HG03354 (cell line): ENCODE data around the gene FCRL5.
A peak's percentile ranks its signal among the peaks of the same experiment; 100 is the strongest.
"Not testable (repeated sequence)": the region's sequence is repeated elsewhere in the genome, so short reads cannot be mapped to it uniquely, and the experiment has no call there.

Source experiments
- ATAC-seq: cut with Tn5 transposase; IDR thresholded peaks from one replicate; pipeline ENCODE4 v1.9.1; 2021; ENCODE audit warnings: mild to moderate bottlenecking; ENCODE audit not compliant: unreplicated experiment, poor library complexity, severe bottlenecking

Gene FCRL5

GRCh38 chr1:157551694-157552693, at the start of gene FCRL5:
Gene FCRL5 (minus strand): TSS chr1:157552515. CDS start chr1:157552362, 153 bp downstream.
- ATAC-seq = peak; percentile 81

GRCh38 chr1:157600236-157600635, 47.9 kb upstream of the FCRL5 start:
- no peak for ATAC-seq

GRCh38 chr1:157597959-157598667, 45.8 kb upstream of the FCRL5 start, which contains the start of gene FCRL4:
Gene FCRL4 (minus strand): TSS chr1:157598085. CDS start chr1:157597944, 141 bp downstream.
- peak; percentile 71 for ATAC-seq

GRCh38 chr1:157596384-157596783, 44.1 kb upstream of the FCRL5 start:
- ATAC-seq = peak; percentile 49

- peak; percentile 66 for ATAC-seq
Observed at GRCh38 chr1:157595356-157595755, 43.0 kb upstream of the FCRL5 start.

GRCh38 chr1:157585984-157586383, 33.7 kb upstream of the FCRL5 start:
- no peak for ATAC-seq

- no peak for ATAC-seq
Observed at GRCh38 chr1:157584503-157584902, 32.2 kb upstream of the FCRL5 start.

GRCh38 chr1:157580828-157581210, 28.5 kb upstream of the FCRL5 start:
- no peak for ATAC-seq

- peak; percentile 46 for ATAC-seq
Observed at GRCh38 chr1:157580179-157580827, 28.0 kb upstream of the FCRL5 start.

- ATAC-seq = no peak
Observed at GRCh38 chr1:157577420-157577819, 25.1 kb upstream of the FCRL5 start.

- peak; percentile 60 for ATAC-seq
Observed at GRCh38 chr1:157575744-157576143, 23.4 kb upstream of the FCRL5 start.

GRCh38 chr1:157574836-157575235, 22.5 kb upstream of the FCRL5 start:
- ATAC-seq = no peak

- no peak for ATAC-seq
Observed at GRCh38 chr1:157566484-157567300, 14.4 kb upstream of the FCRL5 start.

- ATAC-seq = peak; percentile 85
Observed at GRCh38 chr1:157562515-157562914, 10.2 kb upstream of the FCRL5 start.

- ATAC-seq = no peak
Observed at GRCh38 chr1:157558119-157558518, 5.8 kb upstream of the FCRL5 start.

- ATAC-seq = not testable (repeated sequence)
Observed at GRCh38 chr1:157548081-157548480, 4.2 kb downstream of the FCRL5 start.

- ATAC-seq = no peak
Observed at GRCh38 chr1:157542676-157543075, 9.6 kb downstream of the FCRL5 start.

GRCh38 chr1:157540852-157541251, 11.5 kb downstream of the FCRL5 start:
- no peak for ATAC-seq

GRCh38 chr1:157540160-157540748, 12.1 kb downstream of the FCRL5 start:
- no peak for ATAC-seq
